HEK293 (cell line): ENCODE measurements around the gene CARMIL3.

Experiments
- GLI4 ChIP-seq: fragments of 450-650 bp; formaldehyde crosslinking; IDR thresholded peaks from 2 replicates; pipeline ENCODE4 v1.5.1; 2016; ENCODE audit warnings: missing biosample characterization, missing genetic modification characterization
- TF ChIP-seq, protein P1 (sequence below): fragments of 450-650 bp; formaldehyde crosslinking; IDR thresholded peaks from 2 replicates; pipeline ENCODE4 v1.5.1; 2016; ENCODE audit warnings: missing biosample characterization, missing genetic modification characterization

Gene CARMIL3

DNA sequence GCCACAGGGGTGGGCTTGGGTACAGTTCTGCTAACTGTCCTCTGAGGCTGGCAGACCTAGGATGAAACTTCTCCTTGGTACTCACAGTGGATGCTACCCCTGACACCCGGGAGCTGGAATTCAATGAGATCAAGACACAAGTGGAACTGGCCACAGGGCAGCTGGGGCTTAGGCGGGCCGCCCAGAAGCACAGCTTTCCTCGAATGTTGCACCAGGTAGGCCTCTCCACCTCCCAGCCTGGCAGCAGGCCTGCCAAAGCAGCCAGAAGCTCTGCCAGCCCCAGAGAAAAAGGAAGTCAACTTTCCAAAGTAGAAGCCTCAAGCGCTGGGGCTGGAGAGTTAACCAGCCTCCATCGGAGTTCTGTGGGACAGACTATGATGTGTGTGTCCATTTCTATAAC, 65.4 kb downstream of the CARMIL3 start (continued):
- TF ChIP-seq, protein P1, sequence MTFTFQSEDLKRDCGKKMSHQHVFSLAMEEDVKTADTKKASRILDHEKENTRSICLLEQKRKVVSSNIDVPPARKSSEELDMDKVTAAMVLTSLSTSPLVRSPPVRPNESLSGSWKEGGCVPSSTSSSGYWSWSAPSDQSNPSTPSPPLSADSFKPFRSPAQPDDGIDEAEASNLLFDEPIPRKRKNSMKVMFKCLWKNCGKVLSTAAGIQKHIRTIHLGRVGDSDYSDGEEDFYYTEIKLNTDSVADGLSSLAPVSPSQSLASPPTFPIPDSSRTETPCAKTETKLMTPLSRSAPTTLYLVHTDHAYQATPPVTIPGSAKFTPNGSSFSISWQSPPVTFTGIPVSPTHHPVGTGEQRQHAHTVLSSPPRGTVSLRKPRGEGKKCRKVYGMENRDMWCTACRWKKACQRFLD (tag by site-specific recombination) = no peak
- TF ChIP-seq GLI4 (tag by site-specific recombination) = no peak
